IMR-90 (cell line): Measurements from ENCODE around the gene AIFM2. TPM values are rescaled to one million over a fixed set of nuclear protein-coding genes. Genes with fewer than 3 reads are reported as not detected.

Experiments
- ATAC-seq: fragments of 200-7000 bp; cut with Tn5 transposase; 2 replicates; pipeline ENCODE4 v1.9.1; 2020; ENCODE audit warnings: low read depth, mild to moderate bottlenecking, moderate library complexity
- BruUV-seq: library from RNA; stranded (reverse); fragments of 400-500 nt; replicated peaks from 2 replicates; lab custom pipeline; 2021; lab: Mats Ljungman, UMichigan
- CTCF ChIA-PET: fragments of 300-600 bp; formaldehyde crosslinking; extraction: SDS; loops from one replicate; lab custom pipeline; 2021; ENCODE audit warnings: antibody characterized with exemption; lab: Yijun Ruan, JAX
- POLR2A ChIA-PET: fragments of 300-600 bp; sonication (Branson Sonifier 250); formaldehyde crosslinking; loops from one replicate; lab custom pipeline; 2022; ENCODE audit warnings: antibody characterized with exemption; ENCODE audit not compliant: unreplicated experiment; lab: Charles Lee
- DNase-seq: peaks from one replicate; pipeline ENCODE4 v3.0.0; 2013
- H2AFZ ChIP-seq: replicated peaks from 2 replicates; pipeline ENCODE3; 2013; ENCODE audit warnings: low read length, mild to moderate bottlenecking; ENCODE audit not compliant: poor library complexity
- H2AK5ac ChIP-seq: 2 replicates; pipeline ENCODE4 v1.6.1; 2013; ENCODE audit warnings: low read depth, low read length, inconsistent platforms
- H2AK9ac ChIP-seq: replicated peaks from 2 replicates; pipeline ENCODE3; 2013; ENCODE audit warnings: mild to moderate bottlenecking, low read depth, low read length, moderate library complexity; ENCODE audit not compliant: poor library complexity
- H2BK120ac ChIP-seq: 2 replicates; pipeline ENCODE4 v1.6.1; 2013; ENCODE audit warnings: low read depth, low read length, inconsistent platforms
- H2BK15ac ChIP-seq: 3 replicates; pipeline ENCODE4 v1.6.1; 2013; ENCODE audit warnings: low read depth, low read length, inconsistent platforms
- H2BK20ac ChIP-seq: 2 replicates; pipeline ENCODE4 v1.6.1; 2013; ENCODE audit warnings: low read depth, mild to moderate bottlenecking, inconsistent platforms, low read length, moderate library complexity
- H2BK5ac ChIP-seq: 2 replicates; pipeline ENCODE4 v1.6.1; 2013; ENCODE audit warnings: mild to moderate bottlenecking, low read depth, low read length, inconsistent platforms; ENCODE audit not compliant: poor library complexity, severe bottlenecking
- H3K14ac ChIP-seq: replicated peaks from 2 replicates; pipeline ENCODE4 v1.6.1; 2013; ENCODE audit warnings: low read depth, low read length, inconsistent platforms
- H3K18ac ChIP-seq: 2 replicates; pipeline ENCODE4 v1.6.1; 2013; ENCODE audit warnings: low read depth, low read length, control low read depth
- H3K23ac ChIP-seq: 2 replicates; pipeline ENCODE4 v1.6.1; 2013; ENCODE audit warnings: low read depth, low read length, inconsistent platforms
- H3K27ac ChIP-seq: 2 replicates; pipeline ENCODE4 v1.5.1; 2013; ENCODE audit warnings: mild to moderate bottlenecking, control low read depth, low read length; ENCODE audit not compliant: insufficient read depth
- H3K27me3 ChIP-seq: 2 replicates; pipeline ENCODE4 v1.6.1; 2013; ENCODE audit warnings: low read length; ENCODE audit not compliant: control insufficient read depth, insufficient read depth
- H3K36me3 ChIP-seq: 2 replicates; pipeline ENCODE4 v1.6.1; 2013; ENCODE audit warnings: low read length, mixed read lengths; ENCODE audit not compliant: control insufficient read depth, insufficient read depth
- H3K4ac ChIP-seq: 2 replicates; pipeline ENCODE4 v1.6.1; 2013; ENCODE audit warnings: low read depth, low read length, inconsistent platforms
- H3K4me1 ChIP-seq: 2 replicates; pipeline ENCODE4 v1.6.1; 2013; ENCODE audit warnings: low read length, mixed read lengths; ENCODE audit not compliant: control insufficient read depth, insufficient read depth
- H3K4me2 ChIP-seq: 2 replicates; pipeline ENCODE4 v1.6.1; 2013; ENCODE audit warnings: low read depth, mild to moderate bottlenecking, control low read depth, low read length, moderate library complexity
- H3K4me3 ChIP-seq: 2 replicates; pipeline ENCODE4 v1.5.1; 2013; ENCODE audit warnings: low read depth, mild to moderate bottlenecking, control low read depth, low read length, moderate library complexity; ENCODE audit not compliant: insufficient read depth
- H3K56ac ChIP-seq: 2 replicates; pipeline ENCODE4 v1.6.1; 2013; ENCODE audit warnings: low read length, inconsistent platforms; ENCODE audit not compliant: insufficient read depth; ENCODE audit errors: extremely low read depth
- H3K79me1 ChIP-seq, 2 experiments: 2 replicates each; pipeline ENCODE4 v1.6.1; 2013; ENCODE audit warnings: low read length in 2 of 2, inconsistent platforms in 1 of 2, low read depth in 1 of 2
- H3K9ac ChIP-seq: 2 replicates; pipeline ENCODE4 v1.6.1; 2013; ENCODE audit warnings: low read depth, low read length, control low read depth
- H3K9me1 ChIP-seq: 2 replicates; pipeline ENCODE4 v1.6.1; 2013; ENCODE audit warnings: low read length, inconsistent platforms; ENCODE audit not compliant: insufficient read depth
- H3K9me3 ChIP-seq: 2 replicates; pipeline ENCODE4 v1.6.1; 2013; ENCODE audit warnings: low read length; ENCODE audit not compliant: control insufficient read depth, insufficient read depth
- H4K20me1 ChIP-seq: 2 replicates; pipeline ENCODE4 v1.6.1; 2013; ENCODE audit warnings: low read length, inconsistent platforms; ENCODE audit not compliant: insufficient read depth
- H4K5ac ChIP-seq: 2 replicates; pipeline ENCODE4 v1.6.1; 2013; ENCODE audit warnings: mild to moderate bottlenecking, low read depth, low read length, control low read depth
- H4K8ac ChIP-seq, 2 experiments: 2 replicates each; pipeline ENCODE4 v1.6.1; 2013; ENCODE audit warnings: low read depth in 2 of 2, low read length in 2 of 2, control low read depth in 1 of 2, inconsistent platforms in 1 of 2
- H4K91ac ChIP-seq: 2 replicates; pipeline ENCODE4 v1.6.1; 2013; ENCODE audit warnings: low read depth, low read length, inconsistent platforms; ENCODE audit not compliant: insufficient read depth
- BHLHE40 ChIP-seq: fragments of 150-350 bp; IDR thresholded peaks from 2 replicates; pipeline ENCODE4 v1.6.1; 2016; ENCODE audit warnings: mild to moderate bottlenecking, low read depth, low read length
- CEBPB ChIP-seq: IDR thresholded peaks from 2 replicates; pipeline ENCODE4 v1.6.1; 2012; ENCODE audit warnings: low read depth, low read length, improper control_type of control experiment
- CHD1 ChIP-seq: IDR thresholded peaks from 2 replicates; pipeline ENCODE4 v1.6.1; 2012; ENCODE audit warnings: low read depth, low read length, improper control_type of control experiment
- FOS ChIP-seq: fragments of 150-350 bp; IDR thresholded peaks from 2 replicates; pipeline ENCODE4 v1.6.1; 2016; ENCODE audit warnings: low read depth, low read length
- MAFK ChIP-seq: IDR thresholded peaks from 2 replicates; pipeline ENCODE4 v1.6.1; 2012; ENCODE audit warnings: low read depth, low read length, improper control_type of control experiment
- MAZ ChIP-seq: IDR thresholded peaks from 2 replicates; pipeline ENCODE4 v1.6.1; 2012; ENCODE audit warnings: low read depth, mild to moderate bottlenecking, low read length, improper control_type of control experiment, moderate library complexity, borderline replicate concordance
- MXI1 ChIP-seq: IDR thresholded peaks from 2 replicates; pipeline ENCODE4 v1.6.1; 2012; ENCODE audit warnings: low read depth, mild to moderate bottlenecking, low read length, moderate library complexity, borderline replicate concordance
- NFE2L2 ChIP-seq: fragments of 150-350 bp; IDR thresholded peaks from 2 replicates; pipeline ENCODE4 v1.6.1; 2016; ENCODE audit warnings: low read depth, mild to moderate bottlenecking, low read length
- POLR2A ChIP-seq: IDR thresholded peaks from 2 replicates; pipeline ENCODE4 v1.6.1; 2012; ENCODE audit warnings: mild to moderate bottlenecking, low read depth, low read length
- RAD21 ChIP-seq: IDR thresholded peaks from 2 replicates; pipeline ENCODE4 v1.6.1; 2012; ENCODE audit warnings: low read length, improper control_type of control experiment
- RCOR1 ChIP-seq: IDR thresholded peaks from 2 replicates; pipeline ENCODE4 v1.6.1; 2012; ENCODE audit warnings: mild to moderate bottlenecking, low read length, improper control_type of control experiment; ENCODE audit not compliant: insufficient replicate concordance
- RFX5 ChIP-seq: IDR thresholded peaks from 2 replicates; pipeline ENCODE4 v1.8.0; 2012; ENCODE audit warnings: low read depth, mild to moderate bottlenecking, low read length, moderate library complexity
- SMC3 ChIP-seq: fragments of 150-350 bp; IDR thresholded peaks from 2 replicates; pipeline ENCODE4 v1.6.1; 2016; ENCODE audit warnings: low read depth, mild to moderate bottlenecking, antibody characterized with exemption, low read length, moderate library complexity
- WGBS, 2 experiments: methylation state at CpG; one replicate each; pipeline versions ENCODE4 v1.1.5 to v1.1.7; 2013; ENCODE audit warnings: missing lambda C conversion rate in 2 of 2; ENCODE audit not compliant: insufficient read length in 1 of 2; ENCODE audit errors: extremely low coverage in 2 of 2; 5-methylcytosine and 5-hydroxymethylcytosine counted together
- dilution Hi-C: fragments of 300-500 bp; cut with HindIII; formaldehyde crosslinking; loops from one replicate; pipeline ENCODE4 v1.14.3; 2018; ENCODE audit warnings: low sequenced_read_pairs; ENCODE audit not compliant: unreplicated experiment
- in situ Hi-C: fragments of 300-500 bp; cut with MboI; formaldehyde crosslinking; loops from 3 replicates; pipeline ENCODE4 v1.14.3; 2019; ENCODE audit warnings: low sequenced_read_pairs, inconsistent platforms, mixed read lengths
- intact Hi-C: fragments of 100-400 bp; cut with micrococcal nuclease; formaldehyde crosslinking; loops from 2 replicates; pipeline ENCODE4 v1.10.0; 2022
- polyA plus RNA-seq, 3 experiments: library from polyadenylated mRNA; depleted of rRNA; stranded (reverse); fragments of >200 nt; gene quantifications; 2 replicates each; pipeline ENCODE4 v1.2.3, GENCODE V29; 2012; ENCODE audit warnings: low replicate concordance in 1 of 3
- total RNA-seq: library from RNA; depleted of rRNA; stranded (reverse); fragments of >200 nt; gene quantifications from 2 replicates; pipeline ENCODE4 v1.2.3, GENCODE V29; 2012
- TF ChIP-seq, protein P1 (sequence below): fragments of 150-350 bp; IDR thresholded peaks from 2 replicates; pipeline ENCODE4 v1.6.1; 2017; ENCODE audit warnings: mild to moderate bottlenecking, antibody characterized with exemption, low read length, low read depth
- TF ChIP-seq, protein P2 (sequence below): conservative IDR thresholded peaks from 2 replicates; pipeline ENCODE4 v1.5.1; 2012; ENCODE audit warnings: mild to moderate bottlenecking, low read depth, low read length, improper control_type of control experiment
- TF ChIP-seq, protein P3 (sequence below): fragments of 150-350 bp; IDR thresholded peaks from 2 replicates; pipeline ENCODE4 v1.6.1; 2016; ENCODE audit warnings: low read depth, mild to moderate bottlenecking, low read length, moderate library complexity, borderline replicate concordance

The AIFM2 gene
- total and polyA plus RNA-seq, 2 of the 4 experiments (the other 2 are of a cell fraction) = 2.0 to 4.6 TPM

DNA sequence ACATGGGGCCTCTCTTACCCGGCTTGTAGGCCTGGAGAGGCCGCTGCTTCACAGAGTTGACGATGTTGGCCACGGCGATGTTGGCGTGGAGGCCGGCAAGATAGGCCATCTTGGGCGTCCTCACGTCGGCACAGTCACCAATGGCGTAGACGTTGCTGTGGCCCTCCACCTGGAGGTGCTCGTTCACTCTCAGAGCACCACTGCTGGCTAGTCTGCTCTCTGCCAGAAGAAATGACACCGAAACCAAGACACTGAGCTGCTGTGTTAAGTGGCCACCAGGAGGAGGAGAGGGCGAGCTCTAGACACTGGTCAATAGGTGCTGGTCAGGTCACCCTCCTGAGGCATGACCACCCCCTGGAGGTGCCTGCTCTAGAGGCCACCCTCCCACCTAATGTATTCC lies 17.7 kb downstream of the AIFM2 start:
- Histone ChIP-seq H2BK15ac (no peak overlapping the region), H4K91ac (no peak overlapping the region), H3K4ac (no peak overlapping the region), H3K79me1 (peaks cover 0 to 7% of the 10 kb centered on the region in 2 experiments; a peak in 2 of 4 replicates), H2BK120ac (no peak overlapping the region), H4K8ac (no peak overlapping the region), H3K9me1 (0 out of 2 replicates have a peak, but pooled peaks cover 2% of the 10 kb centered on the region), H3K4me2 (no peak overlapping the region), H4K5ac (no peak overlapping the region), H3K14ac (no peak overlapping the region), H3K27me3 (no peaks in the 10 kb centered on the region), H3K27ac (no peak overlapping the region), H2BK5ac (no peak overlapping the region), H2AK5ac (no peak overlapping the region), H3K18ac (no peak overlapping the region), H3K36me3 (peaks cover 47% of the 10 kb centered on the region), H3K23ac (no peak overlapping the region), H3K4me3 (no peak overlapping the region), H3K4me1 (no peaks in the 10 kb centered on the region), H3K56ac (no peak overlapping the region), H4K20me1 (peaks cover 8% of the 10 kb centered on the region), H2BK20ac (no peak overlapping the region), H3K9ac (no peak overlapping the region), H3K9me3 (no peaks in the 10 kb centered on the region), H2AFZ (no peak overlapping the region), H2AK9ac (no peak overlapping the region)
- ChIA-PET CTCF (interaction anchor here (1.2 to 2.1 kb wide), 2 partner anchors 31 to 53 kb away, joined by 3 to 8 read pairs; partner anchors contain the start of gene TYSND1), POLR2A (no interaction called here)
- BruUV-seq = no TSS peak
- intact Hi-C loops (no loop called here), dilution Hi-C loops (no loop called here), in situ Hi-C loops (no loop called here)
- DNase-seq = no peak
- TF ChIP-seq CEBPB (no peak), RCOR1 (no peak), MAZ (no peak), RFX5 (no peak), NFE2L2 (no peak), MXI1 (no peak), SMC3 (no peak), RAD21 (no peak), BHLHE40 (no peak), FOS (no peak), CHD1 (no peak), MAFK (no peak), POLR2A (no peak)
- TF ChIP-seq, protein P1, sequence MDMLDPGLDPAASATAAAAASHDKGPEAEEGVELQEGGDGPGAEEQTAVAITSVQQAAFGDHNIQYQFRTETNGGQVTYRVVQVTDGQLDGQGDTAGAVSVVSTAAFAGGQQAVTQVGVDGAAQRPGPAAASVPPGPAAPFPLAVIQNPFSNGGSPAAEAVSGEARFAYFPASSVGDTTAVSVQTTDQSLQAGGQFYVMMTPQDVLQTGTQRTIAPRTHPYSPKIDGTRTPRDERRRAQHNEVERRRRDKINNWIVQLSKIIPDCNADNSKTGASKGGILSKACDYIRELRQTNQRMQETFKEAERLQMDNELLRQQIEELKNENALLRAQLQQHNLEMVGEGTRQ = no peak
- TF ChIP-seq, protein P2, sequence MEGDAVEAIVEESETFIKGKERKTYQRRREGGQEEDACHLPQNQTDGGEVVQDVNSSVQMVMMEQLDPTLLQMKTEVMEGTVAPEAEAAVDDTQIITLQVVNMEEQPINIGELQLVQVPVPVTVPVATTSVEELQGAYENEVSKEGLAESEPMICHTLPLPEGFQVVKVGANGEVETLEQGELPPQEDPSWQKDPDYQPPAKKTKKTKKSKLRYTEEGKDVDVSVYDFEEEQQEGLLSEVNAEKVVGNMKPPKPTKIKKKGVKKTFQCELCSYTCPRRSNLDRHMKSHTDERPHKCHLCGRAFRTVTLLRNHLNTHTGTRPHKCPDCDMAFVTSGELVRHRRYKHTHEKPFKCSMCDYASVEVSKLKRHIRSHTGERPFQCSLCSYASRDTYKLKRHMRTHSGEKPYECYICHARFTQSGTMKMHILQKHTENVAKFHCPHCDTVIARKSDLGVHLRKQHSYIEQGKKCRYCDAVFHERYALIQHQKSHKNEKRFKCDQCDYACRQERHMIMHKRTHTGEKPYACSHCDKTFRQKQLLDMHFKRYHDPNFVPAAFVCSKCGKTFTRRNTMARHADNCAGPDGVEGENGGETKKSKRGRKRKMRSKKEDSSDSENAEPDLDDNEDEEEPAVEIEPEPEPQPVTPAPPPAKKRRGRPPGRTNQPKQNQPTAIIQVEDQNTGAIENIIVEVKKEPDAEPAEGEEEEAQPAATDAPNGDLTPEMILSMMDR = no peak
- TF ChIP-seq, protein P3, sequence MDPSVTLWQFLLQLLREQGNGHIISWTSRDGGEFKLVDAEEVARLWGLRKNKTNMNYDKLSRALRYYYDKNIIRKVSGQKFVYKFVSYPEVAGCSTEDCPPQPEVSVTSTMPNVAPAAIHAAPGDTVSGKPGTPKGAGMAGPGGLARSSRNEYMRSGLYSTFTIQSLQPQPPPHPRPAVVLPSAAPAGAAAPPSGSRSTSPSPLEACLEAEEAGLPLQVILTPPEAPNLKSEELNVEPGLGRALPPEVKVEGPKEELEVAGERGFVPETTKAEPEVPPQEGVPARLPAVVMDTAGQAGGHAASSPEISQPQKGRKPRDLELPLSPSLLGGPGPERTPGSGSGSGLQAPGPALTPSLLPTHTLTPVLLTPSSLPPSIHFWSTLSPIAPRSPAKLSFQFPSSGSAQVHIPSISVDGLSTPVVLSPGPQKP = no peak
- WGBS, 2 experiments = 99% methylated on average over 10 of the region's 15 CpGs; no CpG with 5 or more reads in 1 of the 2 experiments
- ATAC-seq = no peak
